Breast epithelium (tissue), 3 donors: ENCODE measurements around the gene SMYD4.

Experiments used
- CTCF ChIP-seq, 3 donors: fragments of 450-650 bp; IDR thresholded peaks; one replicate each; pipeline ENCODE4 v1.5.1; 2016 to 2017; ENCODE audit warnings: antibody characterized with exemption in 3 of 3, mild to moderate bottlenecking in 3 of 3, moderate library complexity in 3 of 3
- POLR2A ChIP-seq: fragments of 450-650 bp; IDR thresholded peaks from one replicate; pipeline ENCODE4 v1.6.1; 2016; ENCODE audit warnings: antibody characterized with exemption, mild to moderate bottlenecking, moderate library complexity

GRCh38 chr17:1730326-1731193 lies 99.1 kb downstream of the SMYD4 start:
- no peak for TF ChIP-seq CTCF (IDR thresholded peaks at IDR 0.05)
- no peak for TF ChIP-seq POLR2A
